ENCODE data around the gene PPP1R1C. TPM values are rescaled to one million over a fixed set of nuclear protein-coding genes. Genes with fewer than 3 reads are reported as not detected.

The PPP1R1C gene
- total RNA-seq, 4 donors from 2014 or later, result 0.96 to 4.3 TPM; not detected in 2

- no peaks in the 10 kb centered on the region for H3K9me3 ChIP-seq
- no peak for DNase-seq
- no peaks in the 10 kb centered on the region for H3K4me1 ChIP-seq
- H3K27me3 ChIP-seq, result no peaks in the 10 kb centered on the region
- 40 to 55% methylated on average over 3 of the region's 3 CpGs for WGBS, 2 donors (ENCODE audit: low coverage in 1 of 2)
- no peak overlapping the region for H3K27ac ChIP-seq
- TF ChIP-seq EP300 (IDR thresholded peaks at IDR 0.05; ENCODE audit: low read depth) (no peak), CTCF (IDR thresholded peaks at IDR 0.05) (no peak), POLR2A (IDR thresholded peaks at IDR 0.05) (no peak), POLR2AphosphoS5 (IDR thresholded peaks at IDR 0.05) (no peak)
- no peak overlapping the region for H3K4me3 ChIP-seq
- in situ Hi-C loops (cut with MboI; ENCODE audit: low pct_ligation_motif_present in 1 of 4, low pct_unique_long_range_greater_than_20kb in 1 of 4, low sequenced_read_pairs in 3 of 4) (no loop called here), intact Hi-C loops (cut with DNase I; ENCODE audit: low total_unique reads) (no loop called here)
- no peaks in the 10 kb centered on the region for H3K36me3 ChIP-seq
These were observed 143.4 kb downstream of the PPP1R1C start for GRCh38 chr2:182128821-182129707.

GRCh38 chr2:182132605-182133004, 147.0 kb downstream of the PPP1R1C start:
- H3K36me3 ChIP-seq, result no peaks in the 10 kb centered on the region
- no peak for DNase-seq
- H3K4me3 ChIP-seq, result no peak overlapping the region
- in situ Hi-C loops (cut with MboI; ENCODE audit: low pct_ligation_motif_present in 1 of 4, low pct_unique_long_range_greater_than_20kb in 1 of 4, low sequenced_read_pairs in 3 of 4) (no loop called here), intact Hi-C loops (cut with DNase I; ENCODE audit: low total_unique reads) (no loop called here)
- no peaks in the 10 kb centered on the region for H3K4me1 ChIP-seq
- no peak overlapping the region for H3K27ac ChIP-seq
- no peaks in the 10 kb centered on the region for H3K9me3 ChIP-seq
- TF ChIP-seq POLR2A (IDR thresholded peaks at IDR 0.05) (no peak), POLR2AphosphoS5 (IDR thresholded peaks at IDR 0.05) (no peak), CTCF (IDR thresholded peaks at IDR 0.05) (peak; percentile 9 to 22 (median 18)), EP300 (IDR thresholded peaks at IDR 0.05; ENCODE audit: low read depth) (no peak)
- no peaks in the 10 kb centered on the region for H3K27me3 ChIP-seq

- intact Hi-C loops (cut with DNase I; ENCODE audit: low total_unique reads), result no loop called here
- in situ Hi-C loops (cut with MboI; ENCODE audit: low pct_ligation_motif_present in 1 of 4, low pct_unique_long_range_greater_than_20kb in 1 of 4, low sequenced_read_pairs in 3 of 4), result no loop called here
- TF ChIP-seq POLR2A (IDR thresholded peaks at IDR 0.05) (no peak), POLR2AphosphoS5 (IDR thresholded peaks at IDR 0.05) (no peak), EP300 (IDR thresholded peaks at IDR 0.05; ENCODE audit: low read depth) (no peak), CTCF (IDR thresholded peaks at IDR 0.05) (no peak)
These were observed 147.7 kb downstream of the PPP1R1C start for GRCh38 chr2:182133195-182133891.

GRCh38 chr2:182134201-182134600, 148.5 kb downstream of the PPP1R1C start:
- H3K27ac ChIP-seq, result no peak overlapping the region
- no peak for DNase-seq
- H3K27me3 ChIP-seq, result no peaks in the 10 kb centered on the region
- H3K4me3 ChIP-seq, result no peak overlapping the region
- intact Hi-C loops (cut with DNase I; ENCODE audit: low total_unique reads), result no loop called here
- no peaks in the 10 kb centered on the region for H3K9me3 ChIP-seq
- in situ Hi-C loops (cut with MboI; ENCODE audit: low pct_ligation_motif_present in 1 of 4, low pct_unique_long_range_greater_than_20kb in 1 of 4, low sequenced_read_pairs in 3 of 4), result no loop called here
- H3K36me3 ChIP-seq, result no peaks in the 10 kb centered on the region
- no peaks in the 10 kb centered on the region for H3K4me1 ChIP-seq
- WGBS, 2 donors (ENCODE audit: low coverage in 1 of 2), result 58% methylated on average over 1 of the region's 1 CpG; no CpG with 5 or more reads in 1 of the 2 donors
- no peak for TF ChIP-seq EP300 (IDR thresholded peaks at IDR 0.05; ENCODE audit: low read depth)
- TF ChIP-seq POLR2A (IDR thresholded peaks at IDR 0.05), result no peak
- no peak for TF ChIP-seq POLR2AphosphoS5 (IDR thresholded peaks at IDR 0.05)
- TF ChIP-seq CTCF (IDR thresholded peaks at IDR 0.05), result no peak

More at GRCh38 chr2:182133195-182133891, 147.7 kb downstream of the PPP1R1C start:
- WGBS, 2 donors (ENCODE audit: low coverage in 1 of 2), result 60 to 68% methylated on average over 1 of the region's 1 CpG
- no peaks in the 10 kb centered on the region for H3K36me3 ChIP-seq
- H3K27me3 ChIP-seq, result no peaks in the 10 kb centered on the region
- H3K9me3 ChIP-seq, result no peaks in the 10 kb centered on the region
- H3K4me3 ChIP-seq, result no peak overlapping the region
- DNase-seq, result no peak
- no peak overlapping the region for H3K27ac ChIP-seq
- no peaks in the 10 kb centered on the region for H3K4me1 ChIP-seq

Data from transverse colon (tissue), 4 donors.